Dermis microvascular lymphatic vessel endothelial cell (primary cell): ENCODE results near the gene TSPAN3. TPM values are rescaled to one million over a fixed set of nuclear protein-coding genes. Genes with fewer than 3 reads are reported as not detected.

ENCODE experiments used
- DNase-seq, 2 donors: peaks; one replicate each; pipeline versions ENCODE4 v3.0.0 to v3.0.0-alpha.2; 2010; ENCODE audit warnings: low read depth in 2 of 2
- total RNA-seq: library from RNA; depleted of rRNA; stranded (reverse); fragments of >200 nt; gene quantifications from 2 replicates; pipeline ENCODE4 v1.2.1, GENCODE V29; 2014

The TSPAN3 gene
- total RNA-seq: 195 and 277 TPM in 2 replicates

- peak; percentile 72 to 94 for DNase-seq
Measured at GRCh38 chr15:77070495-77071304, at the start of gene TSPAN3. TSS of gene TSPAN3 (minus strand) at chr15:77071109. CDS start at chr15:77070954, 155 bp downstream.

- DNase-seq: no peak
Measured at GRCh38 chr15:77120576-77120975, 49.7 kb upstream of the TSPAN3 start.

GRCh38 chr15:77119446-77119845 is 48.5 kb upstream of the TSPAN3 start:
- DNase-seq: no peak

DNA sequence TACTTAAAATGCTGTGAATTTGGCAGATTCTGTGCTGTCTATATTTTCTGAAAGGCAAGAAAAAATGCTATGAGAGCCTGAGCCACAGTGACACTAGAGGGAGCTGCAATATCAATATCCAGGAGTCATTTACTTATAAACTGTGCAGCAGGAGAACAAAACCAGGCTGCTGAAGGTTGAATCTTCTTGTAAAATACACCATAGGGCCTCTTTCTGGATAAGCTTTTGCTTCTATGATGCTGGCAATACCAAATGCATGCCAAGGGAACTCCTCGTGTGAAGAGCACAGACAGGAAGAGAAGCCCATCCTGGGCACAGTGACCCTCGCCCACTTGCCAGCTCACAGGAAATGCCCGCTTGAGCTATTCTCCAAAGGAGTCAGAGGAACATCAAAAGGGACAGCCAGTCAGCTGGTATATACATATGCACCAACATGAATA is 48.0 kb upstream of the TSPAN3 start:
- DNase-seq: peak; percentile 66 to 79

DNA sequence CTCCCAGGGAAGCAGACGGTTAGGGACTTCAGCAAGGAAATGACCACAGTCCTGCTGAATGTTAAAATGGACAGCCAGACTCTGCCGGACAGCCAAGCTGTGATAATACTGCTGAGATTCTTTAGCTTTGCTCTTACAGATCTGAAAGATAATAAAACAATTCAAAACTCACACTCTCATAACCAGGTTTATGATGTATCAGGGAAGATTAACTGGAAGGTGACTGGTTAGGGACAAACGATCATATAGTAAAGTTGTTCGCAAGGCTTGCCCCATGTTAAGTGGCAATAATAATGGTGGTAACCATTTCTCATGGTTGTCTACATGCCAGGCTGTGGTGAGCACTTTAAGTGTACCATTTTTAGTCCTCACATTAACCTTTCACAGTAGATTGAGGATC is 44.3 kb upstream of the TSPAN3 start:
- DNase-seq: no peak

DNA sequence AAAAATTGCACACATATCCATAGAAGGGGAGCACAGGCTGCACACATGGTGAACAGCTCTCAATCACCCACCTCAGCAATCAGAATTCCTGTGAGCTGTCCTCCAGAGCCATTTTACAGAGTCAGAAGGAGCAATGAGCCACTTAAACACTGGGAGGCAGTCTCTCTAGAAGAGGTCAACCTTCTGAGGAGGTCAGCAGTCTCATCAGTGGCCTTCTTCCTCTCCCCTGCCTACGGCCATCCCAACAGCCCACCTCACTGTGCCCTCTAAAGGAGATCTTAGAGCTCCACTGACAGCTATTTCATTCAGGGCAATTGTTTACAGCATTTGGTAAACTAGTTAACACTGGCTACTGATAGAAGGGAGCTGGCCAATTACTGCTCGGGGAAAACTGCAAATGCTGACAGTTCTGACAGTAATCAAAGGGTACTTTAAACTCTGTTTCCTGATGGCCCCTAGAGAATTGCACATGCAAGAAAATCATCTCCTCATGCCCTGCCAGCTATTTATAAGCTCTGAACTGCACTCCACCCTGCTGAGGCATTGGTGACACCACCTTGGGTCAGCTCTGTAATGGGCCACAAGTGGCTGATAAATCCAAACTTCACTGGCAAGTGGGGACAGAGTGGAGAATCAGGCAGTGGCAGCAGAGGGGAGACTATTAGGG is 42.1 kb upstream of the TSPAN3 start:
- DNase-seq: no peak

DNA sequence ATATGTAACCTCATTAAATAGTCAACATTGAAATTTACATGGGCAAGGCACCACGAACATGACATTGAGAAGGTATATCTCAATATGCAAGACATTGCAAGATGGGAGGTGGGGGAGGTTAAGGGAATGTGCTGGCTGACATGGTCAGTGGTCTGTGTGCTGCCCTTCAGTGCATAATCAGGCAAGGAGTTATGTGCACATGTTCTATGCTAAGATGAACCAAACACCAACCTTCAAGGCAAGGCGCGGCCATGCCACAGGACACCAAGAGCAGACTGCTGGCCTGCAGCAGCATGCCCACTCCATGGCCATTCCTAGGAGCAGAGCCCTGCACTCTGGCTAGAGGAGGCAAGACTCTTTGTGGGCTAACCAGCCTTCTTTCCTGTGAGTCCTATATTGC is 40.9 kb upstream of the TSPAN3 start:
- no peak for DNase-seq

DNA sequence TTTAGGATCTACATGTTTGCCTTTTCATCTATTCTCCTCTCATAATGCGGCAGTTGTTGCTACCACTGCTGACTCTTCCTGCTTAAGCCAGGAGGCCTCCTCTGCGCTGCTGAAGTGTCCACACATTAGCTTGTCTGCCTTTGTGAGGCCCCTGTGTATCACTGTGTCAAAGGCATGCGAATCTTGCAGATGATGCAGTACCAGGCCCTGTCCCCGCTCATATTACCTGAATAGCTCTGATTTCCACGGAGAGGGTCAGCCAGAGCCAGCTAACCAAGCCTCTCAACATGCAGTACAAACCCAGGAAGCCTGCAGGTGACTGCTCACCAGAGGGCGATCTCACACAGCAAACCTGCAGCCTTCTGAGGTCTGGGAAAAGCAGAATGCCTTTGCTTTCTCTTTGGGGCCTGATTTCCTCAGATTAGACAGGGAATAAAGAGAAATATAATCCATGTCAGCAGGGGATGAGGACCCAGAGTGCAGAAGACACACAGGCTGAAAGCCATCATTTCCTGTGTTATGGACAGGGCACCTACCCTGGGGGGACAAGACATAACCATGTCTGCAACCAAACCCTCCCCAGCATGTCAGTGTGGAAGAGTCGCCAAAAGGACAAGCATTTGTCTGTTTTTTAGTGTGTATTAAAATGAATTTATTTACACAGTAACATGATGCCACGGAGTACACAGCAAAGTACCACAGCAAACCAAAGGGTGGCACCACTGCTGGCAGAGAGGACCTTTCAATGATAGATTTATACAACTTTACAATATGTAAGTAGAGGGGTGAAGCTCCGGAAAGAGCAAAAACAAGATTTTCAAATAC is 36.8 kb upstream of the TSPAN3 start:
- peak; percentile 36 to 58 for DNase-seq

GRCh38 chr15:77107068-77107467 is 36.2 kb upstream of the TSPAN3 start:
- DNase-seq: peak; percentile 9 to 25

DNA sequence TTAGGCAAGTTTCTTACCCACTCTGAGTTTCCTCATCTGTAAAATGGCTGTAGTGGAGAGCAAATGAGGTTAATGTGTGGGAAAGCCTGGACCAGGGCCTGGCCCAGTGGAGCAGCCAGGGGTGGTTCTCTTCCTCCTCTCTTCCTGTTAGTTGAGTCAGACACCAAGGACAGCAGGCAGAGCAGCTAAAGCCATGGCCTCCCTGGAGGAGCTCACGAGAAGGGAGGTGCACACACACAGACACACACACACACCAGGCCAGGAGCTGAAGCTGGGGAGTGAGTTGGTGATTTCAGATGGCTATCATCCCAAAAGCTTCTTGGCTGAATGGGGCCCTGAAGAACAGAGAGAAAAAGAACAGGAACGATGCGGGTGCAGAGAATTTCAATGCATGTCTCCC is 33.2 kb upstream of the TSPAN3 start:
- peak in 1 of 2 donors; percentile 54 for DNase-seq

- no peak for DNase-seq
Measured at GRCh38 chr15:77099741-77100463, 29.0 kb upstream of the TSPAN3 start.

- DNase-seq: no peak
Measured at GRCh38 chr15:77098572-77098971, 27.7 kb upstream of the TSPAN3 start.

DNA sequence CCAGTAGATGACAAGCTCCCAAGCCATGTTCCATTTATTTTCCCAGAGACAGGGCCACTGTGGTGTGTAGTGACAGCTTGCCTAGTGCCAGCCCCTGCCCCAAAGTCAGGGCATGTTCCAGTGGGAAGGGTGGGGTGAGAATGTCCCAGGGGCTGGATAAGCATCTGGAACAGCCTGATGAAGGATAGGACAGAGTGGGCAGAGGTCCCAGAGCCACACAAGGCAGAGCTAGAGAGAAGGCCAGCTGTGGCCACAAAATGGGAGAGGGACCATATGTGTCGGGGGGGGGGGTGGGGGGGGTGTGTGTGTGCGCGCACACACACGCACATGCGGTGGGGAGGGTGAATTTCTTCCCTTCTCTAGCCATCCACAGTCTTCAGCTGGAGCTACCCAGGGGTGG is 27.0 kb upstream of the TSPAN3 start:
- DNase-seq: no peak

DNA sequence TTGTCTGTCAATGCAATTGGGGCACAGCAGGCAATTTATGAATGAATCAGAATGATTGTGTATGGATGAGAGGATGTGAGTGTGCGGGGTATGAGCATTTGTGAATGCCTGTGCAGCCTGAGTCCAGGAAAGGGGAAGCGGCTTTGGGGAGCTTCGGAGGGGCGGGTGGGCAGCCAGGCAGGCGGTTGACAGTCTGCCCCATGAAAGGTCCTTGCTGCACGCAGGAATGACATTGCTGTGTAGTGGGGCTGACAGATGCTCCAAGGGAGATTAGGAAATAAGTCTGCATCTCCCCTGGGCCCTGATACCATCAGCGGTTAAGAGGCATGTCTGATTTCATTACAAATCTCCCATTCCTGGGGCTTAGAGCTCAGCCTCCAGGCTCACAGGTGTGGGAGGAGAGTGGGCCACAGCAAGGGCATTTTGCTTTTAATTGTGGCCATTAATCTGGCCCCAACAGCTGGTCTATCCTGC is 26.4 kb upstream of the TSPAN3 start:
- no peak for DNase-seq

DNA sequence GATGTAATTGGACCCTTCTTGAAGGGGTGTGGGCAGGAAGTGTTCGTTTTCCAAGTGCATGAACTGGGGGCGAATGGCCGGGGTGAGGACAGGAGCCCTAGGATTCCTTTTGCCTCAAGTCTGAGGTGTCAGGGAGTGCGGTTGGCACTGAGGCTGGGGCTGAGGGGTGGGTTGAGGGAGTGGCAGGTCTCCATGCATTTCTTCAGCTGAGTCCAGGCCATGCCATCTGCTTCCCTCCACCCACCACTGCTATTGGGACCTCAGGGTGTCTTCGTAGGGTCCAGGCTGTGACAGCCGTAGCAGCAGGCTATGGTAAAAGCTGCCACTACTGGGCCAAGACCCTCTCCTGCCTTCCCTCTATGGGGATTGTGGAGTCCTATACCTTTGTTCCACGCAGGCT is 25.6 kb upstream of the TSPAN3 start:
- DNase-seq: no peak

- no peak for DNase-seq
Measured at GRCh38 chr15:77096138-77096537, 25.2 kb upstream of the TSPAN3 start.

- DNase-seq: no peak
Measured at GRCh38 chr15:77094397-77095030, 23.6 kb upstream of the TSPAN3 start.

GRCh38 chr15:77093436-77093835 is 22.5 kb upstream of the TSPAN3 start:
- DNase-seq: no peak

GRCh38 chr15:77091097-77091496 is 20.2 kb upstream of the TSPAN3 start:
- no peak for DNase-seq

DNA sequence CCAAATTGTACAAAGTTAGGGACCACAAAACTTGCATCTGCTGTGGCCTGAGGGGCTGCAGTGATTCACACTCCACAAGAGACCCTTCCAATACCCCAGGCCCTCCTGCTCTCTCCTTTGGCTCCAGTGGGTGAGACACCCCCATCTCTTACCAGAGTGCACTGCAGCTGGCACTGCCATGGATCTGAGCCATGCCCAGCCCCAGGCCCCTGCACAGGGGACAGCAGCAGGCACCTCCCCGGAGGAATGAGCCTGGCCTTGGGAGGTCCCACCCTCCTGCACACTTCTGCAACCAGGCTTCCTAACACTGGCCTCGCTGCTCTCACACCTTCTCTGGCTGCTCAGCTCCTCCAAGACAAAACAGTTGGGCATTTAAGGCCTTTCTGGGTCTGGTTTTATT is 16.3 kb upstream of the TSPAN3 start:
- no peak for DNase-seq

DNA sequence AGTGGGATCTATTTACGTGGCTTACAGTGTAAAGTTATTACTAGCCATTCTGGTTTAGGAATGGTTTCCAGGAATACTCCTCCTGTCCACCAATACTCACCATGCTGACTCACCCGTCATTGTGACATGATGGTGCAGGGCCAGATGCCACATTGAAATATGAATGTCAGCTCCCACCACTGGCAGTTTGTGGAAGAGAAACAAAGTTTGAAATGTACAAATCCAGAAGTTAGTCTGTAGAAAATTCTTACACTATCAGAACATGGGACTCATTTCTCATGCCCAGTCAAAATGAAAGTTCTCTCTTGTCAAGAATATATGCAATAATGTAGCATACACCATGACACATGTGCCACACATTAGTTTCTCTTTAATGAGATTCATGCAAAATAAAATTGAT is 14.4 kb upstream of the TSPAN3 start:
- DNase-seq: no peak
